ENCODE measurements around the gene FNBP1.

DNA sequence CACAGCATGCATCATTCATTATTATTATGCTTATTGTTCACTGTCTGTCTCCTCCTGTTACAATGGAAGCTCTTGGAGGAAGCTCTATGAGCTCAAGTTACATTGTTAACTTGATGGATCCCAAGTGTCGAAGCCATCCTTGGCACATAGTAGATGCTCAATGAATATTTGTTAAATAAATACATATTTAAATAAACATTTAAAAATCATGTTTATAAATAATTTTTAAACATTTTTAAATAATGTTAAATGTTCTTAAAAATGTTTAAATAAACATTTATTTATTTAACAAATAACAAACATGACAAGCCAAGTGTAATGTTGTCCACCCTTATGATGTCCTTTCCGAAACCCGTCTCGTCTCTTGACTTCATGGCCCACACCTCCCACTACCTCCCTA lies 138.3 kb downstream of the FNBP1 start:
- TF ChIP-seq, protein P1, sequence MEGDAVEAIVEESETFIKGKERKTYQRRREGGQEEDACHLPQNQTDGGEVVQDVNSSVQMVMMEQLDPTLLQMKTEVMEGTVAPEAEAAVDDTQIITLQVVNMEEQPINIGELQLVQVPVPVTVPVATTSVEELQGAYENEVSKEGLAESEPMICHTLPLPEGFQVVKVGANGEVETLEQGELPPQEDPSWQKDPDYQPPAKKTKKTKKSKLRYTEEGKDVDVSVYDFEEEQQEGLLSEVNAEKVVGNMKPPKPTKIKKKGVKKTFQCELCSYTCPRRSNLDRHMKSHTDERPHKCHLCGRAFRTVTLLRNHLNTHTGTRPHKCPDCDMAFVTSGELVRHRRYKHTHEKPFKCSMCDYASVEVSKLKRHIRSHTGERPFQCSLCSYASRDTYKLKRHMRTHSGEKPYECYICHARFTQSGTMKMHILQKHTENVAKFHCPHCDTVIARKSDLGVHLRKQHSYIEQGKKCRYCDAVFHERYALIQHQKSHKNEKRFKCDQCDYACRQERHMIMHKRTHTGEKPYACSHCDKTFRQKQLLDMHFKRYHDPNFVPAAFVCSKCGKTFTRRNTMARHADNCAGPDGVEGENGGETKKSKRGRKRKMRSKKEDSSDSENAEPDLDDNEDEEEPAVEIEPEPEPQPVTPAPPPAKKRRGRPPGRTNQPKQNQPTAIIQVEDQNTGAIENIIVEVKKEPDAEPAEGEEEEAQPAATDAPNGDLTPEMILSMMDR (IDR thresholded peaks at IDR 0.05): no peak
- TF ChIP-seq POLR2A (IDR thresholded peaks at IDR 0.05) (no peak), POLR2AphosphoS5 (IDR thresholded peaks at IDR 0.05; ENCODE audit: insufficient read depth in 1 of 2, low read depth in 1 of 2) (no peak)

Data from vagina (tissue), 2 donors.